DOHH2 (cell line): ENCODE results near the gene IFITM10.

Source experiments
- H3F3A ChIP-seq: fragments of 200-600 bp; sonication (generic), shearing (Covaris generic); 2 replicates; pipeline ENCODE4 v1.6.0; 2016; ENCODE audit warnings: antibody characterized with exemption, mild to moderate bottlenecking; ENCODE audit not compliant: control insufficient read depth, insufficient read depth
- H3K27ac ChIP-seq: fragments of 200-600 bp; sonication (generic); 2 replicates; pipeline ENCODE4 v1.5.1; 2014; ENCODE audit warnings: low read depth, mild to moderate bottlenecking, low read length, moderate library complexity
- H3K27me3 ChIP-seq: fragments of 200-600 bp; sonication (generic); 2 replicates; pipeline ENCODE4 v1.6.1; 2014; ENCODE audit warnings: mild to moderate bottlenecking, low read length, mixed read lengths; ENCODE audit not compliant: control insufficient read depth
- H3K36me3 ChIP-seq: fragments of 200-600 bp; sonication (generic); 2 replicates; pipeline ENCODE4 v1.6.1; 2014; ENCODE audit warnings: mild to moderate bottlenecking, low read length, moderate library complexity, mixed read lengths; ENCODE audit not compliant: control insufficient read depth
- H3K4me1 ChIP-seq: fragments of 200-600 bp; sonication (generic); 2 replicates; pipeline ENCODE4 v1.6.1; 2014; ENCODE audit warnings: mild to moderate bottlenecking, low read length, mixed read lengths; ENCODE audit not compliant: control insufficient read depth
- H3K4me2 ChIP-seq: fragments of 200-600 bp; sonication (generic); 2 replicates; pipeline ENCODE4 v1.6.0; 2014; ENCODE audit warnings: mild to moderate bottlenecking, low read length, moderate library complexity
- H3K4me3 ChIP-seq: fragments of 200-600 bp; sonication (generic); 2 replicates; pipeline ENCODE4 v1.5.1; 2014; ENCODE audit warnings: mild to moderate bottlenecking, low read length, mixed read lengths
- H3K79me2 ChIP-seq: fragments of 200-600 bp; sonication (generic); 2 replicates; pipeline ENCODE4 v1.6.1; 2014; ENCODE audit warnings: mild to moderate bottlenecking, low read length, mixed read lengths; ENCODE audit not compliant: control insufficient read depth
- H3K9me2 ChIP-seq: fragments of 200-600 bp; sonication (generic); replicated peaks from 2 replicates; pipeline ENCODE4 v1.6.1; 2014; ENCODE audit warnings: mild to moderate bottlenecking, low read length, mixed read lengths; ENCODE audit not compliant: control insufficient read depth
- H3K9me3 ChIP-seq: fragments of 200-600 bp; sonication (generic); 2 replicates; pipeline ENCODE4 v1.6.1; 2014; ENCODE audit warnings: antibody characterized with exemption, low read length, mixed read lengths; ENCODE audit not compliant: control insufficient read depth, insufficient read depth
- H4K20me1 ChIP-seq: fragments of 200-600 bp; sonication (generic); 2 replicates; pipeline ENCODE4 v1.6.0; 2014; ENCODE audit warnings: low read depth, mild to moderate bottlenecking, antibody characterized with exemption, low read length, moderate library complexity; ENCODE audit not compliant: control insufficient read depth, insufficient read depth
- CTCF ChIP-seq: fragments of 200-600 bp; sonication (generic); IDR thresholded peaks from one replicate; pipeline ENCODE4 v1.5.1; 2014; ENCODE audit warnings: antibody characterized with exemption, mild to moderate bottlenecking, low read depth, low read length; ENCODE audit not compliant: poor library complexity, severe bottlenecking
- EZH2phosphoT487 ChIP-seq: fragments of 200-600 bp; sonication (generic); IDR thresholded peaks from 2 replicates; pipeline ENCODE4 v1.6.1; 2017; ENCODE audit warnings: borderline replicate concordance, mild to moderate bottlenecking, antibody characterized with exemption, low read length, moderate library complexity, mixed read lengths

The IFITM10 gene

DNA sequence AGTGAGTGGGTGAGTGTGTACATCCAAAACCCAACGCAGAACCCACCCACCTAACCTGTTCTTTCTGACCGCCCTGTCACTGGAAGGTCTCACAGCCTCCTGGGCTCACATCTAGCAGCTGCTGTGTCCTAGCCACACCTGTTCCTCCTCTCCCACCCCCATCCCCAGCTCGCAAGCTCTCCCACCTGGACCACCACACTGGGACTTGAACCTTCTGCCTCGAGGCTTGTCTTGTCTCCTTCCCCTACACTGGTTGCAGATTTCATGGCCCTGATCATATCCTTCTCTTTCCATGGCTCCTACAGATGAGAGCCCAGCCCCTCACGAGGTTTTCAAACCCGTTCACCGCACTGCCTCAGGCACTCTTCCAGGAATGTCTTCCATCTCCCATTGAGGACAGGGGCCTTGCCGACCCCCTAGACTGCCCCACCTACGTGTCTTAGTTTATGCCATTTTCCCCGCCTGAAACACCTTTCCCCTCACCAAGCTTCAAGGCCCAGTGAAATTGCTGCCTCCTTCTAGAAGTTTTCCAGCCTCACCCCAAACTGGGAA, 6.7 kb downstream of the IFITM10 start:
- no peak overlapping the region for H3K27ac ChIP-seq

DNA sequence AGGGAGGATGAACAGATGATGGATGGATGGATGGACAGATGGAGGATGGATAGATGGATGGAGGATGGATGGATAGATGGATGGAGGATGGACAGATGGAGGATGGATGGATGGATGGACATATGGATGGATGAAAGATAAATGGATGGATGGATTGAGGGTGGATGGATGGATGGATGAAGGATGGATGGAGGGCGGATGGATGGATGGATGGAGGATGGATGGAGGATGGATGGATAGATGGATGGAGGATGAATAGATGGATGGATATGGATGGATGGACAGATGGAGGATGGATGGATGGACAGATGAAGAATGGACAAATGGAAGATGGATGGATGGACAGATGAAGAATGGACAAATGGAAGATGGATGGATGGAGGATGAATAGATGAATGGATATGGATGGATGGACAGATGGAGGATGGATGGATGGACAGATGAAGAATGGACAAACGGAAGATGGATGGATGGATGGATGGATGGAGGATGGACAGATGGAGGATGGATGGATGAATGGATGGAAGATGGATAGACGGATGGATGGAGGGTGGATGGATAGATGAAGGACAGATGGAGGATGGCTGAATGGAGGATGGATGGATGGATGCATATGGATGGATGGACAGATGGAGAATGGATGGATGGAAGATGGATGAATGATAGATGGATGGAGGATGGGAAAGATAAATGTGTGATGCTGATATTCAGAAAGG, 7.4 kb downstream of the IFITM10 start:
- no peak for TF ChIP-seq CTCF
- TF ChIP-seq EZH2phosphoT487 = no peak
- Histone ChIP-seq H3F3A (no peaks in the 10 kb centered on the region), H3K27me3 (no peaks in the 10 kb centered on the region), H3K79me2 (no peaks in the 10 kb centered on the region), H3K4me3 (no peak overlapping the region), H3K9me2 (no peaks in the 10 kb centered on the region), H4K20me1 (no peaks in the 10 kb centered on the region), H3K4me2 (no peak overlapping the region), H3K4me1 (no peaks in the 10 kb centered on the region), H3K9me3 (peaks cover 17% of the 10 kb centered on the region; the same call in 1 of the 2 replicates), H3K36me3 (no peaks in the 10 kb centered on the region), H3K27ac (no peak overlapping the region)

More for the DNA sequence above, 6.7 kb downstream of the IFITM10 start:
- Histone ChIP-seq H3K36me3 (no peaks in the 10 kb centered on the region), H3K9me2 (no peaks in the 10 kb centered on the region), H3K27me3 (no peaks in the 10 kb centered on the region), H3K4me2 (no peak overlapping the region), H3K4me1 (no peaks in the 10 kb centered on the region), H4K20me1 (no peaks in the 10 kb centered on the region), H3F3A (no peaks in the 10 kb centered on the region), H3K9me3 (peaks cover 17% of the 10 kb centered on the region; the same call in 1 of the 2 replicates), H3K79me2 (no peaks in the 10 kb centered on the region), H3K4me3 (no peak overlapping the region)
- TF ChIP-seq CTCF (no peak), EZH2phosphoT487 (no peak)

GRCh38 chr11:1742371-1742770, 8.0 kb downstream of the IFITM10 start:
- no peaks in the 10 kb centered on the region for H3K4me1 ChIP-seq
- no peak for TF ChIP-seq CTCF
- no peak for TF ChIP-seq EZH2phosphoT487
- no peaks in the 10 kb centered on the region for H3F3A ChIP-seq
- H3K9me3 ChIP-seq = peaks cover 19% of the 10 kb centered on the region; the same call in 1 of the 2 replicates
- no peaks in the 10 kb centered on the region for H3K27me3 ChIP-seq
- no peak overlapping the region for H3K27ac ChIP-seq
- H3K9me2 ChIP-seq = no peaks in the 10 kb centered on the region
- H4K20me1 ChIP-seq = no peaks in the 10 kb centered on the region
- H3K79me2 ChIP-seq = no peaks in the 10 kb centered on the region
- no peak overlapping the region for H3K4me3 ChIP-seq
- H3K4me2 ChIP-seq = no peak overlapping the region
- H3K36me3 ChIP-seq = no peaks in the 10 kb centered on the region
